Measurements from ENCODE around the gene GPR137. TPM values are rescaled to one million over a fixed set of nuclear protein-coding genes. Genes with fewer than 3 reads are reported as not detected.
"Not testable (repeated sequence)": the region's sequence is repeated elsewhere in the genome, so short reads cannot be mapped to it uniquely, and the experiment has no call there.

GPR137 gene
- polyA plus RNA-seq, 2 of the 4 experiments (the other 2 are of a cell fraction) = 11.0 to 37.4 TPM

DNA sequence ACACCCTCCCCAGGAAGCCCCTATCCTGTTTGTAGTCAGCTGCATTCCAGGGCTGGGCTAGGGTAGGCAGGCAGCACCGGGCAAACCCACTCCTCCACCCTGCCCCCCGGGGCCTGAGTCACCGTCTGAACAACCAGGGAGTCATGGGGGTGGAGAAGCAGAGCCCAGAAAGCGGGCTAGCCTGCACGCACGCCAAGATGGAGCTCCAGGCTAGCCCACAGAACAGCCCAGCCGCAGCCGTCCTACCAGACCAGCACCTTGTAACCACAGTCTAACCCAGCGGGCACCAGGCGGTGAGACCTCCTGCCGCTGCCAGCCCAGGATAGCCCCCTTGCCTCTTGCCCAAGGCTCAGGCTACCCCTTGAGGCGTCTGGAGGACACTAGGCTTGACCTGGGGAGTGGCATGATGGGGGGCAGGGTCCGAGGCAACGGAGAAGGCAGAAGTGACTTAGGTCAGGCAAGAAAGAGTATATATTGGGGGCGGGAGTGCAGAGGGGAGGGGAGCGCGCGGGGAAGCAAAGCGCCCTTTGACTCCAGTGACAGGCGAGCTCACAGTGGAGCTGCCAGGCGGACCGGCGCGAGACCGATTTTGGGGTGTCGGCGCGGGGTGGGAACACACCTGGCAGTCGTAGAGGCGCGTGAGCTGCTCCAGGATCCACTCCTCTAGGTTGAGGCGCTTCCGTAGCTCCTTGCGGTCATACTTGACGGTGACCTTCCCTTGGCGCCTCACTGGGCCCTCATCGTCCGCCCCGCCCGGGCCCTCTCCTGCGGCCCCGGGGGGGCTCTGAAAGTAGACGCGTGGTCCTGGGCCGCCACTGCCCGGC is 39.6 kb upstream of the GPR137 start (continued):
- TF ChIP-seq, protein P1, sequence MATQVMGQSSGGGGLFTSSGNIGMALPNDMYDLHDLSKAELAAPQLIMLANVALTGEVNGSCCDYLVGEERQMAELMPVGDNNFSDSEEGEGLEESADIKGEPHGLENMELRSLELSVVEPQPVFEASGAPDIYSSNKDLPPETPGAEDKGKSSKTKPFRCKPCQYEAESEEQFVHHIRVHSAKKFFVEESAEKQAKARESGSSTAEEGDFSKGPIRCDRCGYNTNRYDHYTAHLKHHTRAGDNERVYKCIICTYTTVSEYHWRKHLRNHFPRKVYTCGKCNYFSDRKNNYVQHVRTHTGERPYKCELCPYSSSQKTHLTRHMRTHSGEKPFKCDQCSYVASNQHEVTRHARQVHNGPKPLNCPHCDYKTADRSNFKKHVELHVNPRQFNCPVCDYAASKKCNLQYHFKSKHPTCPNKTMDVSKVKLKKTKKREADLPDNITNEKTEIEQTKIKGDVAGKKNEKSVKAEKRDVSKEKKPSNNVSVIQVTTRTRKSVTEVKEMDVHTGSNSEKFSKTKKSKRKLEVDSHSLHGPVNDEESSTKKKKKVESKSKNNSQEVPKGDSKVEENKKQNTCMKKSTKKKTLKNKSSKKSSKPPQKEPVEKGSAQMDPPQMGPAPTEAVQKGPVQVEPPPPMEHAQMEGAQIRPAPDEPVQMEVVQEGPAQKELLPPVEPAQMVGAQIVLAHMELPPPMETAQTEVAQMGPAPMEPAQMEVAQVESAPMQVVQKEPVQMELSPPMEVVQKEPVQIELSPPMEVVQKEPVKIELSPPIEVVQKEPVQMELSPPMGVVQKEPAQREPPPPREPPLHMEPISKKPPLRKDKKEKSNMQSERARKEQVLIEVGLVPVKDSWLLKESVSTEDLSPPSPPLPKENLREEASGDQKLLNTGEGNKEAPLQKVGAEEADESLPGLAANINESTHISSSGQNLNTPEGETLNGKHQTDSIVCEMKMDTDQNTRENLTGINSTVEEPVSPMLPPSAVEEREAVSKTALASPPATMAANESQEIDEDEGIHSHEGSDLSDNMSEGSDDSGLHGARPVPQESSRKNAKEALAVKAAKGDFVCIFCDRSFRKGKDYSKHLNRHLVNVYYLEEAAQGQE (IDR thresholded peaks at IDR 0.05) = no peak
- TF ChIP-seq HOXA7 (CRISPR knock-in tag; IDR thresholded peaks at IDR 0.05) (no peak), FOXS1 (CRISPR knock-in tag; IDR thresholded peaks at IDR 0.05) (no peak), MAFK (IDR thresholded peaks at IDR 0.05; ENCODE audit: partially characterized antibody) (no peak), ZFP36 (IDR thresholded peaks at IDR 0.05; ENCODE audit: borderline replicate concordance, partially characterized antibody) (no peak), EHMT2 (IDR thresholded peaks at IDR 0.05; ENCODE audit: low read depth) (no peak), PHF8 (IDR thresholded peaks at IDR 0.05; ENCODE audit: borderline replicate concordance, low read depth) (no peak), POLR2A (IDR thresholded peaks at IDR 0.05; ENCODE audit: low read length) (peak; percentile 92), CHD4 (IDR thresholded peaks at IDR 0.05; ENCODE audit: borderline replicate concordance) (no peak)
- TF ChIP-seq, protein P2, sequence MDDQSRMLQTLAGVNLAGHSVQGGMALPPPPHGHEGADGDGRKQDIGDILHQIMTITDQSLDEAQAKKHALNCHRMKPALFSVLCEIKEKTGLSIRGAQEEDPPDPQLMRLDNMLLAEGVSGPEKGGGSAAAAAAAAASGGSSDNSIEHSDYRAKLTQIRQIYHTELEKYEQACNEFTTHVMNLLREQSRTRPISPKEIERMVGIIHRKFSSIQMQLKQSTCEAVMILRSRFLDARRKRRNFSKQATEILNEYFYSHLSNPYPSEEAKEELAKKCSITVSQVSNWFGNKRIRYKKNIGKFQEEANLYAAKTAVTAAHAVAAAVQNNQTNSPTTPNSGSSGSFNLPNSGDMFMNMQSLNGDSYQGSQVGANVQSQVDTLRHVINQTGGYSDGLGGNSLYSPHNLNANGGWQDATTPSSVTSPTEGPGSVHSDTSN (IDR thresholded peaks at IDR 0.05) = no peak

GRCh38 chr11:64246621-64246870 is 39.1 kb upstream of the GPR137 start:
- not testable (repeated sequence) for H3K9me3 ChIP-seq; FAIRE-seq; ATAC-seq; DNase-seq (ENCODE audit: low read depth in 1 of 2, low spot score in 1 of 2)
- WGBS (ENCODE audit: missing lambda C conversion rate) = no CpG with 5 or more reads among the region's 43 CpGs
- Histone ChIP-seq H3K4me1 (peaks cover 45% of the 10 kb centered on the region), H3K4me3 (peak overlapping the region; percentile 84), H3K4me2 (peak overlapping the region; percentile 100), H3K27ac (peak overlapping the region; percentile 99 to 100)
- CTCF ChIA-PET = interaction anchor here (0.8 to 12.2 kb wide), 9 partner anchors 9 to 108 kb away, joined by 3 to 220 read pairs (median 4); partner anchors contain the start of genes BAD, CATSPERZ, ESRRA and NUDT22
- 0 out of 2 replicates have a peak, but pooled peaks have one; percentile 15 for TF ChIP-seq NPAS2 (CRISPR knock-in tag; IDR thresholded peaks at IDR 0.05; ENCODE audit: borderline replicate concordance)
- TF ChIP-seq, protein P3, sequence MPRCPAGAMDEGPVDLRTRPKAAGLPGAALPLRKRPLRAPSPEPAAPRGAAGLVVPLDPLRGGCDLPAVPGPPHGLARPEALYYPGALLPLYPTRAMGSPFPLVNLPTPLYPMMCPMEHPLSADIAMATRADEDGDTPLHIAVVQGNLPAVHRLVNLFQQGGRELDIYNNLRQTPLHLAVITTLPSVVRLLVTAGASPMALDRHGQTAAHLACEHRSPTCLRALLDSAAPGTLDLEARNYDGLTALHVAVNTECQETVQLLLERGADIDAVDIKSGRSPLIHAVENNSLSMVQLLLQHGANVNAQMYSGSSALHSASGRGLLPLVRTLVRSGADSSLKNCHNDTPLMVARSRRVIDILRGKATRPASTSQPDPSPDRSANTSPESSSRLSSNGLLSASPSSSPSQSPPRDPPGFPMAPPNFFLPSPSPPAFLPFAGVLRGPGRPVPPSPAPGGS (IDR thresholded peaks at IDR 0.05) = peak; percentile 30; the same call in 1 of the 3 replicates
- peak; percentile 34; the same call in 1 of the 2 replicates for TF ChIP-seq MYC (IDR thresholded peaks at IDR 0.05; ENCODE audit: borderline replicate concordance, low read length)
- TF ChIP-seq, protein P4, sequence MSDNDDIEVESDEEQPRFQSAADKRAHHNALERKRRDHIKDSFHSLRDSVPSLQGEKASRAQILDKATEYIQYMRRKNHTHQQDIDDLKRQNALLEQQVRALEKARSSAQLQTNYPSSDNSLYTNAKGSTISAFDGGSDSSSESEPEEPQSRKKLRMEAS (IDR thresholded peaks at IDR 0.05) = 0 out of 2 replicates have a peak, but pooled peaks have one; percentile 8
- TF ChIP-seq JUN (IDR thresholded peaks at IDR 0.05) = peak; percentile 42 to 65; a peak in 3 of 5 replicates
- POLR2A ChIA-PET = interaction anchor here (0.6 to 6.0 kb wide), 6 partner anchors 20 to 1395 kb away, joined by 3 to 53 read pairs (median 8); partner anchors contain the start of genes ESRRA, NUDT22, STIP1 and TRPT1

Measured in A549 (cell line).